ENCODE measurements around the gene SIL1.

The SIL1 gene

DNA sequence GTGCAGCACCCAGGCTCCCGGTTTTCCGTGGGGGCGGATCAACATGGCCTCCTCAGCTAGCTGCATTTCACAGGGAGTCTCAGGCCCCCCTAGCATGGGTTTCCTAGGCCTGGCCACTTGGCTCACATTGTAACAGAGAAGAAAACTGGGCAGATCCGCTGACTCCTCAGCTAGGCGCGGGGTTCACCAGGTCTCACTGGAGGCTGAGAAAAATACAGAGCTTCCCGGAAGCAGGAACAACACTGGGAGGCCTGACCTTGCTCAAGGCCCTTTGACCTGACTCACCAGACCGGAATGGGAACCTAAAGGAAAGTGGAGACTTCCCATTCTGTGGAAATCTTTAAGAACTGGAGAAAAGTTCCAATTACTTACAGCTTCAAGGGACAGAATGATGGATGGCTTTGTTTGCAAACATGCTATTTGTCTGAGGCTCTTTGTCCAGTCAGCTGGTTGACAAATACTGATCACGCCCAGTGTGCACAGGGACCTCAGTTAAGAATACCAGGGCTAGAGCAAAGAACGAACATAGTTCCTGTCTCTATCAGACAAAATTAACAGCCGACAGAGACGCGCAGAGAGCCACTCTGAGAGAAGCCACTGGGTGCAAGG is 234.3 kb downstream of the SIL1 start:
- Histone ChIP-seq H3K4me3 (ENCODE audit: low read length) (no peak overlapping the region), H3F3A (ENCODE audit: control insufficient read depth, insufficient read depth) (no peaks in the 10 kb centered on the region), H3K4me1 (ENCODE audit: control insufficient read depth, low read length) (no peaks in the 10 kb centered on the region), H4K20me1 (ENCODE audit: control insufficient read depth, insufficient read depth, low read depth, low read length) (no peaks in the 10 kb centered on the region), H3K27ac (ENCODE audit: low read depth, low read length) (no peak overlapping the region), H3K27me3 (ENCODE audit: control insufficient read depth, low read length) (no peaks in the 10 kb centered on the region), H3K4me2 (ENCODE audit: low read length) (no peak overlapping the region), H3K79me2 (ENCODE audit: control insufficient read depth, low read length) (no peaks in the 10 kb centered on the region), H3K9me3 (ENCODE audit: control insufficient read depth, insufficient read depth, low read length) (no peaks in the 10 kb centered on the region), H3K36me3 (ENCODE audit: control insufficient read depth, low read length) (no peaks in the 10 kb centered on the region), H3K9me2 (replicated peaks; ENCODE audit: control insufficient read depth, low read length) (no peaks in the 10 kb centered on the region)
- TF ChIP-seq EZH2phosphoT487 (IDR thresholded peaks at IDR 0.05; ENCODE audit: borderline replicate concordance, low read length): no peak
- TF ChIP-seq, protein P1, sequence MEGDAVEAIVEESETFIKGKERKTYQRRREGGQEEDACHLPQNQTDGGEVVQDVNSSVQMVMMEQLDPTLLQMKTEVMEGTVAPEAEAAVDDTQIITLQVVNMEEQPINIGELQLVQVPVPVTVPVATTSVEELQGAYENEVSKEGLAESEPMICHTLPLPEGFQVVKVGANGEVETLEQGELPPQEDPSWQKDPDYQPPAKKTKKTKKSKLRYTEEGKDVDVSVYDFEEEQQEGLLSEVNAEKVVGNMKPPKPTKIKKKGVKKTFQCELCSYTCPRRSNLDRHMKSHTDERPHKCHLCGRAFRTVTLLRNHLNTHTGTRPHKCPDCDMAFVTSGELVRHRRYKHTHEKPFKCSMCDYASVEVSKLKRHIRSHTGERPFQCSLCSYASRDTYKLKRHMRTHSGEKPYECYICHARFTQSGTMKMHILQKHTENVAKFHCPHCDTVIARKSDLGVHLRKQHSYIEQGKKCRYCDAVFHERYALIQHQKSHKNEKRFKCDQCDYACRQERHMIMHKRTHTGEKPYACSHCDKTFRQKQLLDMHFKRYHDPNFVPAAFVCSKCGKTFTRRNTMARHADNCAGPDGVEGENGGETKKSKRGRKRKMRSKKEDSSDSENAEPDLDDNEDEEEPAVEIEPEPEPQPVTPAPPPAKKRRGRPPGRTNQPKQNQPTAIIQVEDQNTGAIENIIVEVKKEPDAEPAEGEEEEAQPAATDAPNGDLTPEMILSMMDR (IDR thresholded peaks at IDR 0.05; ENCODE audit: low read depth, low read length, poor library complexity, severe bottlenecking): no peak

GRCh38 chr5:138962614-138963370 is 235.4 kb downstream of the SIL1 start:
- H3K79me2 ChIP-seq (ENCODE audit: control insufficient read depth, low read length): no peaks in the 10 kb centered on the region
- H3K4me3 ChIP-seq (ENCODE audit: low read length): no peak overlapping the region

GRCh38 chr5:138961729-138962128 is 236.4 kb downstream of the SIL1 start:
- no peaks in the 10 kb centered on the region for H3K36me3 ChIP-seq (ENCODE audit: control insufficient read depth, low read length)
- no peak for TF ChIP-seq EZH2phosphoT487 (IDR thresholded peaks at IDR 0.05; ENCODE audit: borderline replicate concordance, low read length)
- TF ChIP-seq, protein P1 (IDR thresholded peaks at IDR 0.05; ENCODE audit: low read depth, low read length, poor library complexity, severe bottlenecking): no peak
- H3K4me3 ChIP-seq (ENCODE audit: low read length): no peak overlapping the region
- no peak overlapping the region for H3K4me2 ChIP-seq (ENCODE audit: low read length)
- H3K9me3 ChIP-seq (ENCODE audit: control insufficient read depth, insufficient read depth, low read length): no peaks in the 10 kb centered on the region
- no peaks in the 10 kb centered on the region for H3K9me2 ChIP-seq (replicated peaks; ENCODE audit: control insufficient read depth, low read length)
- H4K20me1 ChIP-seq (ENCODE audit: control insufficient read depth, insufficient read depth, low read depth, low read length): no peaks in the 10 kb centered on the region
- no peaks in the 10 kb centered on the region for H3K79me2 ChIP-seq (ENCODE audit: control insufficient read depth, low read length)
- H3K27ac ChIP-seq (ENCODE audit: low read depth, low read length): no peak overlapping the region
- no peaks in the 10 kb centered on the region for H3F3A ChIP-seq (ENCODE audit: control insufficient read depth, insufficient read depth)
- no peaks in the 10 kb centered on the region for H3K27me3 ChIP-seq (ENCODE audit: control insufficient read depth, low read length)
- no peaks in the 10 kb centered on the region for H3K4me1 ChIP-seq (ENCODE audit: control insufficient read depth, low read length)

More at GRCh38 chr5:138962614-138963370, 235.4 kb downstream of the SIL1 start:
- H3K27me3 ChIP-seq (ENCODE audit: control insufficient read depth, low read length): no peaks in the 10 kb centered on the region
- no peaks in the 10 kb centered on the region for H3K4me1 ChIP-seq (ENCODE audit: control insufficient read depth, low read length)
- no peaks in the 10 kb centered on the region for H4K20me1 ChIP-seq (ENCODE audit: control insufficient read depth, insufficient read depth, low read depth, low read length)
- no peaks in the 10 kb centered on the region for H3K9me2 ChIP-seq (replicated peaks; ENCODE audit: control insufficient read depth, low read length)
- no peaks in the 10 kb centered on the region for H3K9me3 ChIP-seq (ENCODE audit: control insufficient read depth, insufficient read depth, low read length)
- no peaks in the 10 kb centered on the region for H3F3A ChIP-seq (ENCODE audit: control insufficient read depth, insufficient read depth)
- no peaks in the 10 kb centered on the region for H3K36me3 ChIP-seq (ENCODE audit: control insufficient read depth, low read length)
- no peak overlapping the region for H3K4me2 ChIP-seq (ENCODE audit: low read length)
- no peak overlapping the region for H3K27ac ChIP-seq (ENCODE audit: low read depth, low read length)
- TF ChIP-seq, protein P1 (IDR thresholded peaks at IDR 0.05; ENCODE audit: low read depth, low read length, poor library complexity, severe bottlenecking): no peak
- TF ChIP-seq EZH2phosphoT487 (IDR thresholded peaks at IDR 0.05; ENCODE audit: borderline replicate concordance, low read length): no peak
